Activated CD4-positive, alpha-beta T cell treated with anti-CD3 and anti-CD28 coated beads, Interleukin-2, amount 50 U/mL, for 4 hours (primary cell): ENCODE data around the gene FAM118A.
"Not testable (repeated sequence)": the region's sequence is repeated elsewhere in the genome, so short reads cannot be mapped to it uniquely, and the experiment has no call there.

Experiments
- DNase-seq, 2 experiments: peaks; one replicate each; pipeline ENCODE4 v3.0.0-alpha.2; 2020

The FAM118A gene

GRCh38 chr22:45310331-45310976, 720 bp downstream of the FAM118A start:
- DNase-seq: peak in 1 of 2 experiments; percentile 9

DNA sequence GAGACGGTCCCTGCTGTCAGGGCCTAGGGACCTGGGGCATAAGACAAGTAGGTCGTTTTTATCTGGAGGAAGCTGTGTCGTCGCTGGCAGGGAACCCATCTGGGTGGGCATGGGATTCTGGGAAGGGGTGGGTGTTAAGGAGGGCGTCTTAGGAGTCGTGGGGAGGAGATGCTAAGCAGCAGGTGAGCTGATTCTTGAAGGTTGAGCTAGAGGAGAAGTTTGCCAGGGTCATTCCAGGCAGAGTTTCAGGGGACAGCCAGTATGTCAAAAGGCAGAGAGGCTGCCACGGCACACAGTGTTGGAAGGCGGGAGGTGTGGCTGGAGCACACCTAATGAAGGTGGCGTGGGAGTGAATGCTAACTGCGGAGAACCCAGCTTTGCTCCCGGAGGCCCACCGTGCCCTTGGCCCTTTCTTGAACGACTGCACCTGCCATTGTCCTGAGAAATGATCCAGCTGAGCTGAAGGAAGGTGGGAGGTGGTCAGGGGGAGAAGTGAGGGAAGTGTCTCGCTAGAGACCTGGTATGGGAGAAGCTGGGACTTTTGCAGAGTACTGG, 1.3 kb downstream of the FAM118A start:
- DNase-seq: no peak

- DNase-seq: no peak
These were observed 2.7 kb downstream of the FAM118A start for GRCh38 chr22:45312415-45312814.

DNA sequence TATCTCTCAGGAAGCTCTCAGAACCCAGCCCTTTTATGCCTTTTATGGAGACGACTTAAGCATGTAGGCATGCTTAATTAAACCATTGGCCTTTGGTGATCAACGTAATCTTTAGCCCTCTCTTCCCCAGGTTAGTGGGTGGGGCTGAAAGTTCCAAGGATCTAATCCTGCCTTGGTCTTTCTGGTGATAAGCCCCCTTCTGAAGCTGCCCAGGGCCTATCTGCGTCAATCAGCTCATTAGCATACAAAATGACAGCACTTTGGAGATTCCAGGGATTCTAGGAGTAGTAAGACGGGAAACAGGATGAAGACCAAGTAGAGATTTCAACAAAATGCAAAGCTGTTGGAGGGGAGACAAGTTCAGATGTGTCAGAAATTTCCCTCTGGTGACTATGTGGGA, 3.1 kb downstream of the FAM118A start:
- DNase-seq: no peak

- no peak for DNase-seq
These were observed 4.5 kb downstream of the FAM118A start for GRCh38 chr22:45314054-45314721.

DNA sequence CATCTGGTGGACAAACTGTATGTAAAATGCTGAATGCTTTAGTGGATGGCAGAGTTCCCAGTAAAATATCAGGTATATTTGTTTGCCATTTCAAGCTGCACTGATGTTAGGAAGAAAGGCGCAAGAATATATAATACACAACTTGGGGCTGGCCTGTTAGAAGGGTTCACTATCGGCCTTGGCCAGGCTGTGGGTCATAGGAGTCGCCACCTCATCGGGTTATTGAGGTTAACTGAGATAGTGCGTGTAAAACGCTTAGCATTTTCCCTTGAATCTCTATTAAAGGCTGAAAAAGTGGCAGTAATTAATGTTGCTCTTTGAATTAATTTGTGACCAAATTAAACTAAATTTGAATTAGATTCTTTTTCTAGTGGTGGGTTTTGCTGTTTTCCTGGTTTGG, 5.1 kb downstream of the FAM118A start:
- no peak for DNase-seq

- DNase-seq: no peak
These were observed 7.2 kb downstream of the FAM118A start for GRCh38 chr22:45316796-45317526.

DNA sequence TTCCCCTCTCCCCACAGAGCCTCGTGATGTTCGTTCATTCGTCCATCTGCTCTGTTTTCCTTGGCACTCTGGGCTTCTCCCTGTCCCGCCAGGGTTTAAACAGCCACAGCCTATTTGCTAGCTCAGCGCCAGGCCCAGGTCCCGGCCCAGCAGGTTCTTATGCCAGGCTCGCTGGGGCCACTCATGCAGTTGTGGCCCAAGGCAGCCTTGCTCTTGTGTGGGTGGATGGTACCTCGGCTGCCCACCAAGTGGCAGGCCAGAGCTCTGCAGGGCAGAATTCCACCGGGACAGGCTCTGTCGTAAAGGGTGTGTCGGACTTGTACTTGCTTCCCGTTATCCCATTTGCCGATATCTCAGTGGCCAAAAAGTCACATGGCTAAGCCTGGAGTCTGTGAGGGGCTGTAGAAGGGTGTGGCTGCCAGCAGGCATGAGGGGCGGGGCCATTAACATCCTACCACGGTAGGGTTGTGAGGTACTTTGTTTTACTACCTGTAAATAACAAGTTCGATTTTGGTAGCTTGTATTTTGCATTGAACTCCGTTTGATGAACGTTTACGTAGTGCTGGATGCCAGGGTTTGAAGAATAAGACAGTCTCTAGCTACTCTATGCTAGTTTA, 7.9 kb downstream of the FAM118A start:
- DNase-seq: no peak

DNA sequence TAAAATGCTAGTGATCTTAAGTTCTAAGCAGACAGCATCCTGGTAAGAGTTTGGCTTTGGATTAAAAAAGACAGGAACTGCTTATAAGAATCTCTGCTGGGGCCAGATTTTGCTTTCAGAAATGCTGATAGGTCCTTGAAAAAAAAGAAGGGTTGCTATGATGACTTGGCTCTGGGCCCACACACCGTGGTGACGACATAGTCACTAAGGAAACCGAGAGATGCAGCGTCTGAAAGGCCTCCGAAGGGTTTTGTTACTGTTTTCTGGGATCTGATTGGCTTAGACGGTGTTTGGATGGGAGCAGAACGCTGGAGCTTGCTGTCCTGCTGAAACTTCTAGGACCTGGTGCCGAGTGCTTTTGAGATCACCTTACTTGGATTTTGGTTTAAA, 8.4 kb downstream of the FAM118A start:
- peak; percentile 83 to 84 for DNase-seq

GRCh38 chr22:45318558-45319323, 9.0 kb downstream of the FAM118A start:
- DNase-seq: peak; percentile 26 to 30

DNA sequence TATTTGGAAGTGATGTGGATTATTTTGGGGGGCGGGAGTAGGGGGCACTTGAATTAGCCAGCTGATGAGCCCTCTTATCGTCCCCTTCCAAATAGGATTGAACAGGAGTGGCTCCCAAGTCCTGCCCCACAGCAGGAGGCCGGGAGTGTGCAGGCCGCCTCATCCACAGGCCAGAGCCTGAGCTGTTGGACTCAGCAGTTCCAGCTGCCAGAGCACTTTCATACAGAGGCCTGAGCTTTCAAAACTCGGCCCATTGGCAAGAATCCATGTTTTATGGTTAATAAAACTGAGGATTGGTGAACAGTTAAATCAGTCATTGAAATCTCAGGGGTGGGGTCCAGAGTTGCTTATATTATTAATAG, 9.6 kb downstream of the FAM118A start:
- DNase-seq: no peak

GRCh38 chr22:45320357-45320976, 10.7 kb downstream of the FAM118A start:
- no peak for DNase-seq

GRCh38 chr22:45321827-45322226, 12.1 kb downstream of the FAM118A start:
- DNase-seq: no peak

GRCh38 chr22:45322873-45323525, 13.3 kb downstream of the FAM118A start:
- no peak for DNase-seq

GRCh38 chr22:45323695-45324094, 14.0 kb downstream of the FAM118A start:
- DNase-seq: no peak

DNA sequence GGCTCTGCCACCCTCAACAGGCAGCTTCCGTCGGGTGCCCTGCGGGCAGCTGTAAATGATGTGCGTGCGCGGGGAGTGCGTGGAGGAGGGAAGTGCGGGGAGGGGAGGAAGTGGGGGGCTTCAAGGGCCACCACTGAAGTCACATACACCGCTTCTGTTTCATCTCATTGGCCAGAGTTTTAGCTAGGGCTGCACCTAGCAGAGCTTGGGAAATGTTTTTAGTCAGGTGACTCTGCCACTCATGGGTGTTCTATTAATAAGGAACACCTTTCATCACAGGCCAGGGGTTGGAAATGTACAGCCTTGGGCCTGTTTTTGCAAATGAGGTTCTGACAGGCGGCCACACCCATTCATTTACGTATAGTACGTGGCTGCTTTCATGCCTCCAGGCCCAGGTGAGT, 14.6 kb downstream of the FAM118A start:
- no peak for DNase-seq

- not testable (repeated sequence) for DNase-seq
These were observed 18.5 kb downstream of the FAM118A start for GRCh38 chr22:45328261-45328660.

DNA sequence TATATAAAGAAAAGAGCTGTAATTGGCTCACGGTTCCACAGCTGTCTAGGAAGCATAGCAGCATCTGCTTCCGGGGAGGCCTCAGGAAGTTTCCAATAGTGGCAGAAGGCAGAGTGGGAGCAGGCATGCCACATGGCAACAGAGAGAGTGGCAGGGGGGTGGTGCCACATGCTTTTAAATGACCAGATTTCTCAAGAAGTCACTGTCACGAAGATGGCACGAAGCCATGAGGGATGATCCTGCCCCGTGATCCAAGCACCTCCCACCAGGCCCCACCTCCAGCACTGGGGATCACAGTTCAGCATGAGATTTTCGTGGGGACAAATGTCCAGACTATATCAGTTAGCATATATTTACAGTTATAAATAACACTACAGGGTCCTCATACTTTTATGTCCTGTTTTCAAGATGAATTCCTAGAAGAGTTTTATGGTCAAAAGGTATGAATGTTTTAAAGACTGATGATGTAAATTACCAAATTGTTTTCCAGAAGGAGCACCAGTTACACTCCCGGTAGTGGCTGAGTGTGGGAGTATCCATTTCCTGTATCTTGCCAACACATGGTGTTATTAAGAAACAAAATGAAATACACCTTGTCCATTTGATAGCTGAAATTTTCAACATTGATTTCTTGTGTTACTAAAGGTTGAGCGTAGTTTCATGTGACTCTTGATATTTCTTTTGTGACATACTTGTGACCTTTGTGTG, 19.2 kb downstream of the FAM118A start:
- DNase-seq: no peak

GRCh38 chr22:45329530-45329936, 19.8 kb downstream of the FAM118A start:
- no peak for DNase-seq

DNA sequence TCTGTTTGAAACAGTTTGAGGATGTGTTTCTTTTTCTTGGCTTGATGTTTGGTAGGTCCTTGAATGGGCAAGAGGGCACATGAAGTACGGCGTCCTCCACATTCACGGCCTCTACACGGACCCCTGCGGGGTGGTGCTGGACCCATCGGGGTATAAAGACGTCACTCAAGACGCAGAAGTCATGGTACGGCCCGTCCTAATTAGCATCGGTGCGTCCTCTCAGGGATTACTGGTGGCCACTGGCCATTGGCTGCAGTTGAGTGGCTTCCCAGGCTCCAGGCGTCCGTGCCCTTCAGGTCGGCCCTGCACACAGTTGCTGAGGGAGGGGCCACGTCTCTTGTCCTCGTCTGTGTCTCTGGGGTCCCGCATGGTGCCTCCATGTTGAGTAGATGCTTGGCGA, 20.8 kb downstream of the FAM118A start:
- DNase-seq: no peak

- DNase-seq: no peak
These were observed 21.8 kb downstream of the FAM118A start for GRCh38 chr22:45331486-45331885.
